Ishikawa (cell line): ENCODE measurements around the gene C21orf58.

Source experiments
- CEBPB ChIP-seq: IDR thresholded peaks from 2 replicates; pipeline ENCODE4 v1.6.1; 2012
- CREB1 ChIP-seq: IDR thresholded peaks from 2 replicates; pipeline ENCODE4 v1.6.1; 2012; ENCODE audit warnings: low read depth
- EGR1 ChIP-seq: IDR thresholded peaks from 2 replicates; pipeline ENCODE4 v1.6.1; 2012
- EP300 ChIP-seq: IDR thresholded peaks from 2 replicates; pipeline ENCODE4 v1.6.1; 2012; ENCODE audit warnings: borderline replicate concordance
- FOXM1 ChIP-seq: IDR thresholded peaks from 2 replicates; pipeline ENCODE4 v1.6.1; 2012; ENCODE audit warnings: low read depth, borderline replicate concordance
- NFIC ChIP-seq: IDR thresholded peaks from 2 replicates; pipeline ENCODE4 v1.6.1; 2012
- RAD21 ChIP-seq: IDR thresholded peaks from 2 replicates; pipeline ENCODE4 v1.6.1; 2012; ENCODE audit warnings: low read depth
- TAF1 ChIP-seq: IDR thresholded peaks from 2 replicates; pipeline ENCODE4 v1.6.1; 2012; ENCODE audit warnings: low read depth, mild to moderate bottlenecking
- TCF12 ChIP-seq: IDR thresholded peaks from 2 replicates; pipeline ENCODE4 v1.6.1; 2012; ENCODE audit warnings: low read depth
- TEAD4 ChIP-seq: IDR thresholded peaks from 2 replicates; pipeline ENCODE4 v1.6.1; 2012
- YY1 ChIP-seq: IDR thresholded peaks from 2 replicates; pipeline ENCODE4 v1.6.1; 2012; ENCODE audit warnings: low read depth
- ZBTB7A ChIP-seq: IDR thresholded peaks from 2 replicates; pipeline ENCODE4 v1.6.1; 2012; ENCODE audit warnings: low read depth
- TF ChIP-seq, protein P1 (sequence below): IDR thresholded peaks from 2 replicates; pipeline ENCODE4 v1.6.1; 2012
- TF ChIP-seq, protein P2 (sequence below): IDR thresholded peaks from 2 replicates; pipeline ENCODE4 v1.6.1; 2012; ENCODE audit warnings: low read depth, mild to moderate bottlenecking
- TF ChIP-seq, protein P3 (sequence below): IDR thresholded peaks from 2 replicates; pipeline ENCODE4 v1.6.1; 2012

Gene C21orf58

DNA sequence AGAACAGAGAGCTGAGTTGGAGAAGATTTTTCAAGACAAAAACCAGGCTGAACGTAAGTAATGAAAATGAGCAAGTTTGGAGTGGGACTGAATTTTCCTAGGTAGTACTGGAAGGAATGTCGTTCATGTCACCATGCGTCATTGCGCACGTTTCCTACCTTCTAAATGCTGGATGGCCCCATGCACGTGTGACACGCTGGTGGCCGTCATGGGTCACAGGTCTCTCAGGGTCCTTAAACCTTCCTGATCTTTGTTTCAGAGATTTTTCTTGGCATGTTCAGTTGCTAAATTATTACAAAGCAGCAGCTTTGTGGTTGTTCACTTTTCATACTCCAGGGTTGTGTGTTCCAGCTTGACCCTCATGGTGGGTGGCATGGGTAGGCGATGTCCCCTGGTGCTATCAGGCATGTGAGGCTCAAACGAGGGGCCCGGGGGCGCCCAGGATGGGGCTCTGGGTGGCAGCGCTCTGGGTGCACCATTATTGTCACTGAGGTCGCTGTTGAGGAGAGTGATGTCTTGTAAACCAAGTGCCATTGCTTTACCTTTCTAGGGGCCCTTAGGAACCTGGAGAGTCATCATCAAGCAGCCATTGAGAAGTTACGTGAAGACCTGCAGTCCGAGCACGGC lies 25.6 kb upstream of the C21orf58 start:
- TF ChIP-seq TEAD4: no peak
- TF ChIP-seq NFIC: no peak
- no peak for TF ChIP-seq ZBTB7A
- no peak for TF ChIP-seq TAF1
- TF ChIP-seq TCF12: no peak
- TF ChIP-seq RAD21: no peak
- TF ChIP-seq FOXM1: no peak
- TF ChIP-seq CREB1: no peak
- TF ChIP-seq, protein P1, sequence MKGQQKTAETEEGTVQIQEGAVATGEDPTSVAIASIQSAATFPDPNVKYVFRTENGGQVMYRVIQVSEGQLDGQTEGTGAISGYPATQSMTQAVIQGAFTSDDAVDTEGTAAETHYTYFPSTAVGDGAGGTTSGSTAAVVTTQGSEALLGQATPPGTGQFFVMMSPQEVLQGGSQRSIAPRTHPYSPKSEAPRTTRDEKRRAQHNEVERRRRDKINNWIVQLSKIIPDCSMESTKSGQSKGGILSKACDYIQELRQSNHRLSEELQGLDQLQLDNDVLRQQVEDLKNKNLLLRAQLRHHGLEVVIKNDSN: no peak
- TF ChIP-seq CEBPB: no peak
- no peak for TF ChIP-seq YY1
- TF ChIP-seq, protein P2, sequence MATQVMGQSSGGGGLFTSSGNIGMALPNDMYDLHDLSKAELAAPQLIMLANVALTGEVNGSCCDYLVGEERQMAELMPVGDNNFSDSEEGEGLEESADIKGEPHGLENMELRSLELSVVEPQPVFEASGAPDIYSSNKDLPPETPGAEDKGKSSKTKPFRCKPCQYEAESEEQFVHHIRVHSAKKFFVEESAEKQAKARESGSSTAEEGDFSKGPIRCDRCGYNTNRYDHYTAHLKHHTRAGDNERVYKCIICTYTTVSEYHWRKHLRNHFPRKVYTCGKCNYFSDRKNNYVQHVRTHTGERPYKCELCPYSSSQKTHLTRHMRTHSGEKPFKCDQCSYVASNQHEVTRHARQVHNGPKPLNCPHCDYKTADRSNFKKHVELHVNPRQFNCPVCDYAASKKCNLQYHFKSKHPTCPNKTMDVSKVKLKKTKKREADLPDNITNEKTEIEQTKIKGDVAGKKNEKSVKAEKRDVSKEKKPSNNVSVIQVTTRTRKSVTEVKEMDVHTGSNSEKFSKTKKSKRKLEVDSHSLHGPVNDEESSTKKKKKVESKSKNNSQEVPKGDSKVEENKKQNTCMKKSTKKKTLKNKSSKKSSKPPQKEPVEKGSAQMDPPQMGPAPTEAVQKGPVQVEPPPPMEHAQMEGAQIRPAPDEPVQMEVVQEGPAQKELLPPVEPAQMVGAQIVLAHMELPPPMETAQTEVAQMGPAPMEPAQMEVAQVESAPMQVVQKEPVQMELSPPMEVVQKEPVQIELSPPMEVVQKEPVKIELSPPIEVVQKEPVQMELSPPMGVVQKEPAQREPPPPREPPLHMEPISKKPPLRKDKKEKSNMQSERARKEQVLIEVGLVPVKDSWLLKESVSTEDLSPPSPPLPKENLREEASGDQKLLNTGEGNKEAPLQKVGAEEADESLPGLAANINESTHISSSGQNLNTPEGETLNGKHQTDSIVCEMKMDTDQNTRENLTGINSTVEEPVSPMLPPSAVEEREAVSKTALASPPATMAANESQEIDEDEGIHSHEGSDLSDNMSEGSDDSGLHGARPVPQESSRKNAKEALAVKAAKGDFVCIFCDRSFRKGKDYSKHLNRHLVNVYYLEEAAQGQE: no peak
- TF ChIP-seq EP300: no peak
- TF ChIP-seq, protein P3, sequence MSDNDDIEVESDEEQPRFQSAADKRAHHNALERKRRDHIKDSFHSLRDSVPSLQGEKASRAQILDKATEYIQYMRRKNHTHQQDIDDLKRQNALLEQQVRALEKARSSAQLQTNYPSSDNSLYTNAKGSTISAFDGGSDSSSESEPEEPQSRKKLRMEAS: no peak

DNA sequence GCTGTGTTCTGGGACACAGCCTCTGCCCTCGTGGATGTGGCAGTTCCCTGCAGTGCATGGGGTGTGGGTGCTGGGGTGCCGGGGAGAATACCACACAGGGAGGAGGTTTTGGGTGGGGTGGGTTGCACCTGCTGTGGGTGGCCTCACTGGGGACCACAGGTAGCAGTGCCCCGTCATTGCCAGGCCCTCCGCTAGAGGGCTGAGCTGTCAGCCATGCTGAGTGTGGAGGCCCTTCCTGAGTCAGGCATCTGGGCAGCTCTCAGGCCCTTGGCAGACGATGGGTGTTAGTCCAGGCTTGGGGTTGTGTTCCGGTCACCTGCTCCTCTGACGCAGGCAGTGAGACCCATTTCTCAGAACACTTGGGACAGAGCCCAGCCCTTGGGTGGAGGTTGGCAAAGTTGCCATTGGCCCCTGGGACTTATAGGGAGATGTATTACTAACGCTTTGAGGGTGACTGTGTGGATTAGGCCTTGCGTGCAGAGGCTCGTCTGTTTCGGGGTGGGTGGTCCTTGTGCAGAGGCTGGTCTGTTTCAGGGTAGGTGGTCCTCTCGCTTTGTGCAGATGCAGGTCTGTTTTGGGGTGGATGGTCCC lies 24.2 kb upstream of the C21orf58 start:
- TF ChIP-seq CREB1 (no peak), NFIC (no peak), RAD21 (no peak), TCF12 (no peak), FOXM1 (no peak), EGR1 (no peak), EP300 (no peak), TAF1 (no peak), TEAD4 (no peak), ZBTB7A (no peak), CEBPB (no peak)
- TF ChIP-seq, protein P2: no peak
- TF ChIP-seq, protein P1: no peak
- TF ChIP-seq, protein P3: no peak

DNA sequence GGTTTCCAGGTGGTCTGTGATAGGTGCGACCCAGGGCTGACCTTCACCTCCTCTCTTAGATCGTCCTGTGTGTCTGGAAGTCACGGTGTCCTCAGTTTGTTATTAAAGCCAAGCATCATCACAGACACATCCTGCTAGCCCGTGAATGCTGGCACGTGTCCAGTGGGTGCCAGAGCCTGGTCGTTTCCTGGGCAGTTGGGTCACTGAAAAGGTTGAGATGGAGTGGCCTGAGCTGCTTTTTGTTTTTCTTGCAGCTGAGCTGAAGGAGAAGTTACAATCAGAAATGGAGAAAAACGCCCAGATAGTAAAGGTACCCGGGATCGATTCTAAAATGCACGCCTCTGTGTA lies 23.5 kb upstream of the C21orf58 start:
- no peak for TF ChIP-seq TCF12
- no peak for TF ChIP-seq RAD21
- no peak for TF ChIP-seq TAF1
- no peak for TF ChIP-seq CREB1
- no peak for TF ChIP-seq EGR1
- TF ChIP-seq, protein P1: no peak
- TF ChIP-seq ZBTB7A: no peak
- no peak for TF ChIP-seq YY1
- no peak for TF ChIP-seq FOXM1
- TF ChIP-seq, protein P2: no peak
- no peak for TF ChIP-seq TEAD4
- TF ChIP-seq, protein P3: no peak
- TF ChIP-seq EP300: no peak
- TF ChIP-seq CEBPB: no peak
- no peak for TF ChIP-seq NFIC
